Measurements from ENCODE around the gene HS6ST2.

- no peak for TF ChIP-seq SIN3A (IDR thresholded peaks at IDR 0.05; ENCODE audit: borderline replicate concordance, insufficient read depth, low read depth, low read length)
- TF ChIP-seq, protein P1, sequence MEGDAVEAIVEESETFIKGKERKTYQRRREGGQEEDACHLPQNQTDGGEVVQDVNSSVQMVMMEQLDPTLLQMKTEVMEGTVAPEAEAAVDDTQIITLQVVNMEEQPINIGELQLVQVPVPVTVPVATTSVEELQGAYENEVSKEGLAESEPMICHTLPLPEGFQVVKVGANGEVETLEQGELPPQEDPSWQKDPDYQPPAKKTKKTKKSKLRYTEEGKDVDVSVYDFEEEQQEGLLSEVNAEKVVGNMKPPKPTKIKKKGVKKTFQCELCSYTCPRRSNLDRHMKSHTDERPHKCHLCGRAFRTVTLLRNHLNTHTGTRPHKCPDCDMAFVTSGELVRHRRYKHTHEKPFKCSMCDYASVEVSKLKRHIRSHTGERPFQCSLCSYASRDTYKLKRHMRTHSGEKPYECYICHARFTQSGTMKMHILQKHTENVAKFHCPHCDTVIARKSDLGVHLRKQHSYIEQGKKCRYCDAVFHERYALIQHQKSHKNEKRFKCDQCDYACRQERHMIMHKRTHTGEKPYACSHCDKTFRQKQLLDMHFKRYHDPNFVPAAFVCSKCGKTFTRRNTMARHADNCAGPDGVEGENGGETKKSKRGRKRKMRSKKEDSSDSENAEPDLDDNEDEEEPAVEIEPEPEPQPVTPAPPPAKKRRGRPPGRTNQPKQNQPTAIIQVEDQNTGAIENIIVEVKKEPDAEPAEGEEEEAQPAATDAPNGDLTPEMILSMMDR (IDR thresholded peaks at IDR 0.05) = peak; percentile 34
- no peak for TF ChIP-seq POLR2AphosphoS5 (IDR thresholded peaks at IDR 0.05; ENCODE audit: low read depth, low read length)
- no peak for TF ChIP-seq TCF7L2 (IDR thresholded peaks at IDR 0.05; ENCODE audit: low read depth, low read length)
Observed at GRCh38 chrX:132948648-132949260, 9.7 kb downstream of the HS6ST2 start.
